MM.1S (cell line): ENCODE data around the gene ELMO1.

ENCODE experiments used
- EZH2 ChIP-seq: fragments of 300-600 bp; sonication (generic); optimal IDR thresholded peaks from 2 replicates; pipeline ENCODE3; 2017; ENCODE audit warnings: low read depth, mild to moderate bottlenecking, antibody characterized with exemption, low read length, mixed read lengths
- EZH2phosphoT487 ChIP-seq: fragments of 300-600 bp; sonication (generic); IDR thresholded peaks from 2 replicates; pipeline ENCODE4 v1.6.1; 2018; ENCODE audit warnings: antibody characterized with exemption, low read length
- TF ChIP-seq, protein P1 (sequence below): fragments of 300-600 bp; sonication (generic); IDR thresholded peaks from 2 replicates; pipeline ENCODE4 v1.5.1; 2016; ENCODE audit warnings: antibody characterized with exemption, low read length, mixed read lengths

DNA sequence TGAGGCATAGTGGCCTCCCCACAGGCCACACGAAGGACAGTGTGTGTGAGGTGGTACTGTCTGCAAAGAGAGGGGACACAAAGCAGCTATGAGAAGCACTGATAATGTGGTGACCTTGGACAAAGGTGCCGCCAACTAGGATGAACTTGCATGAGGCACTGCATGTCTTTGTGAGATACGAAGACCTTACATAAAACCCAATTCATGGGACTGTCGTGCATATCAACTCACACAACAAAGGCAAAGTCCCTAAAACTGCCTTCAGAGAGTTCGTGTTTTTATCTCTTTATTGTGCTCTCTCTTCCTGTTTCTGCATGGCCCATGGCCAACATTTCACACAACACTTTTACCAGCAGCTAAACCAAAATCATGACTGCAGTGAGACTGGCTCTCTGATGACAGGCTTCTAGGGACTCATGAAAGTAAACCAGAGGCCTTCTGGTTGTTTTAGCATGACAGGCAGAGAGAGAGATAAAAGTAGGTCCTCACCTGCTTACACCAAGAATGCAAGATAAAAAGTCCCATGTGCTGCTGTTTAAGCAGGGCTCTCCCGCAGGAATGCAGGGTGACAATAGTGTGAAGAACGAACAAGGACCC, 347.8 kb downstream of the ELMO1 start:
- TF ChIP-seq, protein P1, sequence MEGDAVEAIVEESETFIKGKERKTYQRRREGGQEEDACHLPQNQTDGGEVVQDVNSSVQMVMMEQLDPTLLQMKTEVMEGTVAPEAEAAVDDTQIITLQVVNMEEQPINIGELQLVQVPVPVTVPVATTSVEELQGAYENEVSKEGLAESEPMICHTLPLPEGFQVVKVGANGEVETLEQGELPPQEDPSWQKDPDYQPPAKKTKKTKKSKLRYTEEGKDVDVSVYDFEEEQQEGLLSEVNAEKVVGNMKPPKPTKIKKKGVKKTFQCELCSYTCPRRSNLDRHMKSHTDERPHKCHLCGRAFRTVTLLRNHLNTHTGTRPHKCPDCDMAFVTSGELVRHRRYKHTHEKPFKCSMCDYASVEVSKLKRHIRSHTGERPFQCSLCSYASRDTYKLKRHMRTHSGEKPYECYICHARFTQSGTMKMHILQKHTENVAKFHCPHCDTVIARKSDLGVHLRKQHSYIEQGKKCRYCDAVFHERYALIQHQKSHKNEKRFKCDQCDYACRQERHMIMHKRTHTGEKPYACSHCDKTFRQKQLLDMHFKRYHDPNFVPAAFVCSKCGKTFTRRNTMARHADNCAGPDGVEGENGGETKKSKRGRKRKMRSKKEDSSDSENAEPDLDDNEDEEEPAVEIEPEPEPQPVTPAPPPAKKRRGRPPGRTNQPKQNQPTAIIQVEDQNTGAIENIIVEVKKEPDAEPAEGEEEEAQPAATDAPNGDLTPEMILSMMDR: no peak
- TF ChIP-seq EZH2phosphoT487: no peak
- TF ChIP-seq EZH2: no peak
